Spleen (tissue), 11 donors: Measurements from ENCODE around the gene SPATA33. TPM values are rescaled to one million over a fixed set of nuclear protein-coding genes. Genes with fewer than 3 reads are reported as not detected.
"Not testable (repeated sequence)": the region's sequence is repeated elsewhere in the genome, so short reads cannot be mapped to it uniquely, and the experiment has no call there.

Experiments
- DNase-seq: peaks from one replicate; pipeline ENCODE4 v3.0.0-alpha.2; 2020
- H3K27ac ChIP-seq, 8 donors: fragments of 200-600 bp; sonication (generic) in 7 of 8; 1 replicate in 4 of 8; 2 replicates in 4 of 8; pipeline versions ENCODE4 v1.5.0 to v1.8.0; 2016 to 2021; ENCODE audit warnings: inconsistent platforms in 4 of 8, mild to moderate bottlenecking in 4 of 8, moderate library complexity in 1 of 8
- H3K27me3 ChIP-seq, 7 donors: fragments of 200-600 bp; sonication (generic) in 6 of 7; replicated peaks in 1 of 7; 1 replicate in 4 of 7; 2 replicates in 3 of 7; pipeline versions ENCODE4 v1.5.0 to v1.8.0; 2016 to 2021; ENCODE audit warnings: inconsistent platforms in 3 of 7, mild to moderate bottlenecking in 1 of 7
- H3K36me3 ChIP-seq, 6 donors: fragments of 200-600 bp; sonication (generic) in 5 of 6; 1 replicate in 4 of 6; 2 replicates in 2 of 6; pipeline versions ENCODE4 v1.5.0 to v1.8.0; 2016 to 2021; ENCODE audit warnings: inconsistent platforms in 2 of 6
- H3K4me1 ChIP-seq, 6 donors: fragments of 200-600 bp; sonication (generic) in 5 of 6; 1 replicate in 3 of 6; 2 replicates in 3 of 6; pipeline versions ENCODE4 v1.5.0 to v1.8.0; 2016 to 2021; ENCODE audit warnings: inconsistent platforms in 3 of 6
- H3K4me3 ChIP-seq, 8 donors: fragments of 200-600 bp; sonication (generic) in 7 of 8; 1 replicate in 4 of 8; 2 replicates in 4 of 8; pipeline versions ENCODE4 v1.5.0 to v1.8.0; 2016 to 2021; ENCODE audit warnings: inconsistent platforms in 4 of 8, mild to moderate bottlenecking in 4 of 8, moderate library complexity in 2 of 8
- H3K9me3 ChIP-seq, 8 donors: fragments of 200-600 bp; sonication (generic) in 7 of 8; 1 replicate in 4 of 8; 2 replicates in 4 of 8; pipeline versions ENCODE4 v1.5.0 to v1.8.0; 2016 to 2021; ENCODE audit warnings: inconsistent platforms in 4 of 8
- CTCF ChIP-seq, 11 experiments: fragments of 200-600 bp in 7 of 11; fragments of 450-650 bp in 4 of 11; sonication (generic) in 4 of 11; IDR thresholded peaks in 8 of 11; conservative IDR thresholded peaks in 3 of 11; 1 replicate in 7 of 11; 2 replicates in 4 of 11; pipeline versions ENCODE4 v1.4.0 to v1.8.0; 2016 to 2021; ENCODE audit warnings: antibody characterized with exemption in 11 of 11, inconsistent platforms in 4 of 11, mild to moderate bottlenecking in 1 of 11
- POLR2A ChIP-seq, 3 donors: fragments of 450-650 bp; IDR thresholded peaks; one replicate each; pipeline ENCODE4 v1.5.1; 2017; ENCODE audit warnings: antibody characterized with exemption in 3 of 3, mild to moderate bottlenecking in 1 of 3
- POLR2AphosphoS5 ChIP-seq, 3 donors: sonication (generic); formaldehyde crosslinking; IDR thresholded peaks; one replicate each; pipeline ENCODE4 v1.5.1; 2017; ENCODE audit warnings: antibody characterized with exemption in 3 of 3
- WGBS, 5 donors: extraction: QIAGEN DNeasy Blood & Tissue Kit in 3 of 5; methylation state at CpG; one replicate each; pipeline versions ENCODE4 v1.1.5 to v1.1.7; 2013 to 2018; 5-methylcytosine and 5-hydroxymethylcytosine counted together
- intact Hi-C: fragments of 100-400 bp; cut with DNase I; formaldehyde crosslinking; loops from one replicate; pipeline ENCODE4 v1.15.0; 2023; ENCODE audit warnings: low total_unique reads
- polyA plus RNA-seq, 3 donors: library from polyadenylated mRNA; stranded (reverse); fragments of 200-250 nt; gene quantifications; one replicate each; pipeline ENCODE4 v1.2.1, GENCODE V29; 2013
- total RNA-seq, 7 donors: library from RNA; depleted of rRNA in 3 of 7; stranded (reverse); fragments of >200 nt in 3 of 7; fragmentation: NEBNext Ultra II Directional in 4 of 7; extraction: Animal tissue kit (Norgen Biotek cat#: 25700) in 4 of 7; gene quantifications; one replicate each; pipeline versions ENCODE4 v1.1.0 to v1.2.1, GENCODE V29; 2016 to 2021
- donor health status: healthy with polysubstance abuse.
- donor health status: DM: no; HTN: no; CAD: no; lungs with moderate emphysema.
- donor health status: DM: no; HTN: no; CAD: no.
- donor health status: Bipolar disorder and iron deficiency.
- donor health status: healthy.
- donor health status: DM: no; HTN: no; CAD: no.
- donor health status: DM: yes; HTN: yes; CAD: no.

The SPATA33 gene
- total and polyA plus RNA-seq, 10 donors: 2.9 to 7.0 (median 4.8) TPM

- 84 to 90% (median 87%) methylated on average over 14 to 19 of the region's 19 CpGs for WGBS, 5 donors
- DNase-seq: no peak
- H3K27ac ChIP-seq: no peak overlapping the region
- H3K27me3 ChIP-seq: peaks cover 0 to 50% (median 3%) of the 10 kb centered on the region in 7 donors
- intact Hi-C loops: no loop called here
- peaks cover 0 to 6% (median 0%) of the 10 kb centered on the region in 6 donors for H3K4me1 ChIP-seq
- H3K9me3 ChIP-seq: peaks cover 0 to 3% (median 0%) of the 10 kb centered on the region in 8 donors
- TF ChIP-seq POLR2A (IDR thresholded peaks at IDR 0.05): no peak
- TF ChIP-seq CTCF (IDR thresholded peaks at IDR 0.05 in 8 of 11, conservative IDR thresholded peaks at IDR 0.05 in 3 of 11): no peak
- TF ChIP-seq POLR2AphosphoS5 (IDR thresholded peaks at IDR 0.05): no peak
- no peak overlapping the region for H3K4me3 ChIP-seq
- no peaks in the 10 kb centered on the region for H3K36me3 ChIP-seq
Observed at GRCh38 chr16:89633064-89633631, 24.5 kb upstream of the SPATA33 start.

GRCh38 chr16:89634463-89635385 is 22.9 kb upstream of the SPATA33 start:
- H3K27me3 ChIP-seq: peaks cover 0 to 52% (median 3%) of the 10 kb centered on the region in 7 donors
- H3K9me3 ChIP-seq, H3K36me3 ChIP-seq, DNase-seq, H3K27ac ChIP-seq, intact Hi-C loops, H3K4me3 ChIP-seq, H3K4me1 ChIP-seq: not testable (repeated sequence)
- WGBS, 5 donors: 43 to 74% (median 58%) methylated on average over 2 of the region's 2 CpGs

- Histone ChIP-seq H3K36me3 (no peaks in the 10 kb centered on the region), H3K27me3 (peaks cover 0 to 59% (median 3%) of the 10 kb centered on the region in 7 donors), H3K27ac (no peak overlapping the region), H3K4me3 (no peak overlapping the region), H3K9me3 (no peaks in the 10 kb centered on the region), H3K4me1 (peaks cover 0 to 17% (median 11%) of the 10 kb centered on the region in 6 donors)
- intact Hi-C loops: no loop called here
- WGBS, 5 donors: 83 to 94% (median 89%) methylated on average over 11 to 12 of the region's 12 CpGs
- TF ChIP-seq POLR2AphosphoS5 (IDR thresholded peaks at IDR 0.05) (no peak), CTCF (IDR thresholded peaks at IDR 0.05 in 8 of 11, conservative IDR thresholded peaks at IDR 0.05 in 3 of 11) (no peak), POLR2A (IDR thresholded peaks at IDR 0.05) (no peak)
- no peak for DNase-seq
Observed at GRCh38 chr16:89636663-89637062, 21.0 kb upstream of the SPATA33 start.

- Histone ChIP-seq H3K27ac (no peak overlapping the region), H3K4me3 (no peak overlapping the region), H3K4me1 (peaks cover 0 to 20% (median 12%) of the 10 kb centered on the region in 6 donors), H3K9me3 (no peaks in the 10 kb centered on the region), H3K36me3 (no peaks in the 10 kb centered on the region), H3K27me3 (peaks cover 0 to 51% (median 3%) of the 10 kb centered on the region in 7 donors)
- TF ChIP-seq CTCF (IDR thresholded peaks at IDR 0.05 in 8 of 11, conservative IDR thresholded peaks at IDR 0.05 in 3 of 11): no peak
- no peak for TF ChIP-seq POLR2AphosphoS5 (IDR thresholded peaks at IDR 0.05)
- TF ChIP-seq POLR2A (IDR thresholded peaks at IDR 0.05): no peak
- intact Hi-C loops: no loop called here
- WGBS, 5 donors: 66 to 80% (median 70%) methylated on average over 9 to 10 of the region's 10 CpGs
- no peak for DNase-seq
Observed at GRCh38 chr16:89637379-89637778, 20.3 kb upstream of the SPATA33 start.
